GM10248 (cell line): ENCODE measurements around the gene TESPA1.

Experiments
- CTCF ChIA-PET: fragments of 300-600 bp; sonication (Branson Sonifier 250); formaldehyde crosslinking; extraction: SDS; loops from one replicate; lab custom pipeline; 2021; ENCODE audit warnings: antibody characterized with exemption; lab: Yijun Ruan, JAX
- POLR2A ChIA-PET: fragments of 350-650 bp; sonication (Branson Sonifier 250); formaldehyde crosslinking; extraction: SDS; loops from one replicate; lab custom pipeline; 2020; ENCODE audit warnings: antibody characterized with exemption; lab: Yijun Ruan, JAX
- DNase-seq: peaks from one replicate; pipeline ENCODE4 v3.0.0; 2012; ENCODE audit errors: extremely low spot score
- CTCF ChIP-seq: IDR thresholded peaks from 2 replicates; pipeline ENCODE4 v1.5.1; 2012; ENCODE audit warnings: mild to moderate bottlenecking, low read depth; ENCODE audit errors: extremely low read depth, missing control alignments, control extremely low read depth

TESPA1 gene

GRCh38 chr12:55008944-55009585 is 24.5 kb upstream of the TESPA1 start:
- TF ChIP-seq CTCF: no peak
- DNase-seq: no peak
- CTCF ChIA-PET: interaction anchor here (0.8 to 17.9 kb wide), 4 partner anchors 11 to 62 kb away, joined by 3 to 646 read pairs (median 43); partner anchors contain the start of gene NEUROD4
- POLR2A ChIA-PET: no interaction called here

GRCh38 chr12:55002355-55002754 is 17.8 kb upstream of the TESPA1 start:
- DNase-seq: no peak
- no peak for TF ChIP-seq CTCF
- POLR2A ChIA-PET: no interaction called here
- CTCF ChIA-PET: interaction anchor here (2.1 to 17.9 kb wide), 3 partner anchors 9 to 68 kb away, joined by 4 to 646 read pairs (median 82); no protein-coding TSS in a partner anchor

- no peak for DNase-seq
- CTCF ChIA-PET: interaction anchor here (0.9 to 17.9 kb wide), 4 partner anchors 8 to 69 kb away, joined by 3 to 646 read pairs (median 43); no protein-coding TSS in a partner anchor
- TF ChIP-seq CTCF: no peak
- POLR2A ChIA-PET: no interaction called here
These were observed 16.8 kb upstream of the TESPA1 start for GRCh38 chr12:55001198-55001868.

GRCh38 chr12:54998958-54999510 is 14.5 kb upstream of the TESPA1 start:
- no peak for DNase-seq
- no peak for TF ChIP-seq CTCF
- CTCF ChIA-PET: interaction anchor here (17.9 kb wide), 1 partner anchor 72 kb away, joined by 646 read pairs; no protein-coding TSS in a partner anchor
- POLR2A ChIA-PET: no interaction called here

- ChIA-PET CTCF (interaction anchor here (0.7 to 17.9 kb wide), 11 partner anchors 9 to 339 kb away, joined by 3 to 646 read pairs (median 3); partner anchors contain the start of gene TESPA1), POLR2A (no interaction called here)
- no peak for DNase-seq
- TF ChIP-seq CTCF: no peak
These were observed 13.5 kb upstream of the TESPA1 start for GRCh38 chr12:54997929-54998522.

GRCh38 chr12:54996205-54996604 is 11.6 kb upstream of the TESPA1 start:
- ChIA-PET CTCF (interaction anchor here (1.6 to 17.9 kb wide), 4 partner anchors 11 to 246 kb away, joined by 6 to 646 read pairs (median 26); no protein-coding TSS in a partner anchor), POLR2A (no interaction called here)
- DNase-seq: no peak
- no peak for TF ChIP-seq CTCF
